ENCODE data around the gene PLXND1. TPM values are rescaled to one million over a fixed set of nuclear protein-coding genes. Genes with fewer than 3 reads are reported as not detected.

The PLXND1 gene
- total and polyA plus RNA-seq, 2 donors from 2014 or later, result 67.0 to 152 TPM

GRCh38 chr3:129595544-129596193 lies 10.8 kb downstream of the PLXND1 start:
- FAIRE-seq (no peak), DNase-seq (no peak)
- H3K4me3 ChIP-seq (ENCODE audit: low read length in 3 of 3), result peak overlapping the region in 1 of 3 donors; percentile 29

GRCh38 chr3:129594907-129595390 lies 11.5 kb downstream of the PLXND1 start:
- no peaks in the 10 kb centered on the region for H3K9me3 ChIP-seq (ENCODE audit: control insufficient read depth in 2 of 3, insufficient read depth in 1 of 3, low read length in 3 of 3)
- no peak for TF ChIP-seq CTCF (IDR thresholded peaks at IDR 0.05; ENCODE audit: borderline replicate concordance, extremely low read depth, insufficient read depth)
- no peaks in the 10 kb centered on the region for H3K36me3 ChIP-seq (ENCODE audit: control insufficient read depth in 2 of 3, insufficient read depth in 3 of 3, low read length in 3 of 3)
- peak overlapping the region; percentile 59 to 91 for H3K27ac ChIP-seq (ENCODE audit: low read depth in 2 of 2, low read length in 2 of 2)
- no peak for FAIRE-seq
- peaks cover 5 to 79% (median 38%) of the 10 kb centered on the region in 3 donors for H3K4me1 ChIP-seq (ENCODE audit: control insufficient read depth in 2 of 3, insufficient read depth in 2 of 3, low read depth in 1 of 3, low read length in 3 of 3)
- no peaks in the 10 kb centered on the region for H3K27me3 ChIP-seq (ENCODE audit: control insufficient read depth, insufficient read depth, low read length)
- intact Hi-C loops (cut with DNase I), result no loop called here
- no peak overlapping the region for H3K9ac ChIP-seq (ENCODE audit: low read length in 3 of 3)
- H3K4me3 ChIP-seq (ENCODE audit: low read length in 3 of 3), result no peak overlapping the region
- DNase-seq, result no peak

More at GRCh38 chr3:129595544-129596193, 10.8 kb downstream of the PLXND1 start:
- TF ChIP-seq CTCF (IDR thresholded peaks at IDR 0.05; ENCODE audit: borderline replicate concordance, extremely low read depth, insufficient read depth), result no peak
- intact Hi-C loops (cut with DNase I), result no loop called here
- Histone ChIP-seq H3K9ac (ENCODE audit: low read length in 3 of 3) (peak overlapping the region in 1 of 3 donors; percentile 51), H3K4me1 (ENCODE audit: control insufficient read depth in 2 of 3, insufficient read depth in 2 of 3, low read depth in 1 of 3, low read length in 3 of 3) (peaks cover 5 to 73% (median 31%) of the 10 kb centered on the region in 3 donors), H3K9me3 (ENCODE audit: control insufficient read depth in 2 of 3, insufficient read depth in 1 of 3, low read length in 3 of 3) (no peaks in the 10 kb centered on the region), H3K36me3 (ENCODE audit: control insufficient read depth in 2 of 3, insufficient read depth in 3 of 3, low read length in 3 of 3) (no peaks in the 10 kb centered on the region), H3K27ac (ENCODE audit: low read depth in 2 of 2, low read length in 2 of 2) (peak overlapping the region; percentile 59 to 91), H3K27me3 (ENCODE audit: control insufficient read depth, insufficient read depth, low read length) (no peaks in the 10 kb centered on the region)

GRCh38 chr3:129594409-129594808 lies 12.1 kb downstream of the PLXND1 start:
- no peak for TF ChIP-seq CTCF (IDR thresholded peaks at IDR 0.05; ENCODE audit: borderline replicate concordance, extremely low read depth, insufficient read depth)
- Histone ChIP-seq H3K4me1 (ENCODE audit: control insufficient read depth in 2 of 3, insufficient read depth in 2 of 3, low read depth in 1 of 3, low read length in 3 of 3) (peaks cover 5 to 75% (median 38%) of the 10 kb centered on the region in 3 donors), H3K27ac (ENCODE audit: low read depth in 2 of 2, low read length in 2 of 2) (peak overlapping the region in 1 of 2 donors; percentile 85), H3K4me3 (ENCODE audit: low read length in 3 of 3) (no peak overlapping the region), H3K36me3 (ENCODE audit: control insufficient read depth in 2 of 3, insufficient read depth in 3 of 3, low read length in 3 of 3) (no peaks in the 10 kb centered on the region), H3K27me3 (ENCODE audit: control insufficient read depth, insufficient read depth, low read length) (no peaks in the 10 kb centered on the region), H3K9me3 (ENCODE audit: control insufficient read depth in 2 of 3, insufficient read depth in 1 of 3, low read length in 3 of 3) (no peaks in the 10 kb centered on the region), H3K9ac (ENCODE audit: low read length in 3 of 3) (no peak overlapping the region)
- FAIRE-seq (no peak), DNase-seq (no peak)
- intact Hi-C loops (cut with DNase I), result no loop called here

Data from kidney (tissue), 14 donors.